ENCODE measurements around the gene B3GALNT2.
A peak's percentile ranks its signal among the peaks of the same experiment; 100 is the strongest.
"Not testable (repeated sequence)": the region's sequence is repeated elsewhere in the genome, so short reads cannot be mapped to it uniquely, and the experiment has no call there.

The B3GALNT2 gene

GRCh38 chr1:235504122-235504493 lies at the start of gene B3GALNT2:
Gene B3GALNT2 (minus strand): TSS chr1:235504452. CDS start chr1:235504252, 200 bp downstream.
- DNase-seq, result no peak

- DNase-seq, result no peak
These were observed 48.9 kb upstream of the B3GALNT2 start for GRCh38 chr1:235553112-235553551.

GRCh38 chr1:235552146-235552716 lies 48.0 kb upstream of the B3GALNT2 start:
- no peak for DNase-seq

- no peak for DNase-seq
These were observed 45.3 kb upstream of the B3GALNT2 start for GRCh38 chr1:235549351-235550139.

GRCh38 chr1:235546369-235547155 lies 42.3 kb upstream of the B3GALNT2 start:
- not testable (repeated sequence) for DNase-seq

- no peak for DNase-seq
These were observed 41.2 kb upstream of the B3GALNT2 start for GRCh38 chr1:235545292-235545930.

GRCh38 chr1:235542845-235543244 lies 38.6 kb upstream of the B3GALNT2 start:
- DNase-seq, result not testable (repeated sequence)

- no peak for DNase-seq
These were observed 29.4 kb upstream of the B3GALNT2 start for GRCh38 chr1:235533476-235534168.

- peak; percentile 74 for DNase-seq
These were observed 28.1 kb upstream of the B3GALNT2 start for GRCh38 chr1:235532360-235532759.

GRCh38 chr1:235527196-235527814 lies 23.1 kb upstream of the B3GALNT2 start:
- no peak for DNase-seq

GRCh38 chr1:235525314-235525713 lies 21.1 kb upstream of the B3GALNT2 start:
- DNase-seq, result no peak

GRCh38 chr1:235516862-235517446 lies 12.7 kb upstream of the B3GALNT2 start:
- DNase-seq, result no peak

GRCh38 chr1:235515844-235516512 lies 11.7 kb upstream of the B3GALNT2 start:
- DNase-seq, result no peak

- peak; percentile 59 for DNase-seq
These were observed 9.5 kb upstream of the B3GALNT2 start for GRCh38 chr1:235513495-235514366.

- DNase-seq, result peak; percentile 55
These were observed 7.4 kb upstream of the B3GALNT2 start for GRCh38 chr1:235511470-235512240.

- no peak for DNase-seq
These were observed 6.6 kb upstream of the B3GALNT2 start for GRCh38 chr1:235510823-235511222.

GRCh38 chr1:235507623-235508022 lies 3.4 kb upstream of the B3GALNT2 start:
- no peak for DNase-seq

GRCh38 chr1:235504494-235505222 lies 406 bp upstream of the B3GALNT2 start:
- peak; percentile 100 for DNase-seq
